Natural killer cell (primary cell): ENCODE data around the gene SOX6. TPM values are rescaled to one million over a fixed set of nuclear protein-coding genes. Genes with fewer than 3 reads are reported as not detected.

Source experiments
- ATAC-seq, 3 donors: fragments of 150-1000 bp in 2 of 3; fragments of 200-7000 bp in 1 of 3; cut with Tn5 transposase; 1 replicate in 1 of 3; 2 replicates in 2 of 3; pipeline ENCODE4 v1.10.0; 2021; ENCODE audit warnings: mild to moderate bottlenecking in 2 of 3, moderate library complexity in 2 of 3
- DNase-seq, 2 donors: peaks; one replicate each; pipeline versions ENCODE4 v3.0.0 to v3.0.0-alpha.2; 2013 to 2021; ENCODE audit warnings: mixed read lengths in 1 of 2
- H3K27ac ChIP-seq: one replicate; pipeline ENCODE4 v1.5.1; 2013; ENCODE audit warnings: mild to moderate bottlenecking, low read length
- H3K27me3 ChIP-seq: one replicate; pipeline ENCODE4 v1.6.1; 2013; ENCODE audit warnings: low read length; ENCODE audit not compliant: control insufficient read depth, insufficient read depth
- H3K36me3 ChIP-seq: one replicate; pipeline ENCODE4 v1.6.1; 2013; ENCODE audit warnings: low read length; ENCODE audit not compliant: control insufficient read depth, insufficient read depth
- H3K4me1 ChIP-seq: one replicate; pipeline ENCODE4 v1.6.1; 2013; ENCODE audit warnings: low read length; ENCODE audit not compliant: control insufficient read depth, insufficient read depth
- H3K4me3 ChIP-seq: one replicate; pipeline ENCODE4 v1.5.1; 2013; ENCODE audit warnings: low read length
- H3K9me3 ChIP-seq: one replicate; pipeline ENCODE4 v1.6.1; 2013; ENCODE audit warnings: low read length; ENCODE audit not compliant: control insufficient read depth, insufficient read depth
- H3K27ac Mint-ChIP-seq, 2 donors: one replicate each; pipeline ENCODE4 v1.8.0; 2022; ENCODE audit warnings: mild to moderate bottlenecking in 2 of 2, mixed read lengths in 2 of 2, moderate library complexity in 1 of 2
- H3K27me3 Mint-ChIP-seq, 2 donors: one replicate each; pipeline ENCODE4 v1.8.0; 2022; ENCODE audit warnings: low read depth in 2 of 2, mixed read lengths in 2 of 2
- H3K36me3 Mint-ChIP-seq: one replicate; pipeline ENCODE4 v1.8.0; 2022; ENCODE audit warnings: mixed read lengths
- H3K4me1 Mint-ChIP-seq, 2 donors: one replicate each; pipeline ENCODE4 v1.8.0; 2022; ENCODE audit warnings: mixed read lengths in 2 of 2
- H3K4me3 Mint-ChIP-seq: one replicate; pipeline ENCODE4 v1.8.0; 2022; ENCODE audit warnings: mild to moderate bottlenecking, moderate library complexity, mixed read lengths
- H3K9me3 Mint-ChIP-seq, 2 donors: one replicate each; pipeline ENCODE4 v1.8.0; 2022; ENCODE audit warnings: mixed read lengths in 2 of 2
- CTCF ChIP-seq: fragments of 200-600 bp; IDR thresholded peaks from one replicate; pipeline ENCODE4 v1.8.0; 2022; ENCODE audit warnings: antibody characterized with exemption
- WGBS: methylation state at CpG from one replicate; pipeline ENCODE4 v1.1.7; 2013; ENCODE audit warnings: missing lambda C conversion rate; ENCODE audit not compliant: insufficient coverage; 5-methylcytosine and 5-hydroxymethylcytosine counted together
- intact Hi-C: fragments of 100-400 bp; cut with micrococcal nuclease; formaldehyde crosslinking; loops from one replicate; pipeline ENCODE4 v1.14.2; 2022
- total RNA-seq, 4 donors: library from RNA; stranded (reverse); fragments of 120-200 nt in 1 of 4; gene quantifications; one replicate each; pipeline versions ENCODE4 v1.2.3 to v1.2.4, GENCODE V29; 2013 to 2022

Gene SOX6
- total RNA-seq, 3 donors from 2014 or later (not counting 1 experiment from before 2014, with no cell fraction given) = 0.27 TPM; not detected in 2

DNA sequence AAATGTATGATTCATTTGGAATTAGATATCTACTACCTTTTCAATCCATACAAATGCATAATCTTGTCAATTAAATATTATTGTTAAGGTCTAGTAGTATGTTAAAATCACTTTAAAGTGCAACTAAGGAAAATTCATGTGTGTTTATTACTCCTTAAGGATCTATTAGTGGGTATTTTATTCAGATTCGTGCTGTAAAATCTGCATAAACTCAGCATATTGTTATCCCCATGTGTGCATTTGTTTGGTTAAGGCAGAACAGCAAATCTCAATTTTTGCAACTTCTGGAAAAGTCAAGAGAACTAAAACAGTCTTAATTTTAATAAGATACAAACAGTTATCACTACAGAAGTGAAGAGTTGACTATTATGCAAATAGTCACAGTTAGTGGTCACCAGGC lies 234.5 kb downstream of the SOX6 start:
- Histone ChIP-seq H3K27me3 (no peaks in the 10 kb centered on the region), H3K27ac (no peak overlapping the region), H3K36me3 (no peaks in the 10 kb centered on the region), H3K4me3 (no peak overlapping the region), H3K9me3 (peaks cover under 1% of the 10 kb centered on the region), H3K4me1 (no peaks in the 10 kb centered on the region)
- Mint-ChIP-seq H3K27me3 (no peaks in the 10 kb centered on the region), H3K9me3 (peaks cover 6 to 14% of the 10 kb centered on the region in 2 donors), H3K4me3 (no peak overlapping the region), H3K27ac (no peak overlapping the region), H3K36me3 (no peaks in the 10 kb centered on the region), H3K4me1 (no peaks in the 10 kb centered on the region)
- DNase-seq (no peak), ATAC-seq (no peak)
- intact Hi-C loops = no loop called here
- WGBS = 80% methylated on average over 1 of the region's 1 CpG
- TF ChIP-seq CTCF = no peak

DNA sequence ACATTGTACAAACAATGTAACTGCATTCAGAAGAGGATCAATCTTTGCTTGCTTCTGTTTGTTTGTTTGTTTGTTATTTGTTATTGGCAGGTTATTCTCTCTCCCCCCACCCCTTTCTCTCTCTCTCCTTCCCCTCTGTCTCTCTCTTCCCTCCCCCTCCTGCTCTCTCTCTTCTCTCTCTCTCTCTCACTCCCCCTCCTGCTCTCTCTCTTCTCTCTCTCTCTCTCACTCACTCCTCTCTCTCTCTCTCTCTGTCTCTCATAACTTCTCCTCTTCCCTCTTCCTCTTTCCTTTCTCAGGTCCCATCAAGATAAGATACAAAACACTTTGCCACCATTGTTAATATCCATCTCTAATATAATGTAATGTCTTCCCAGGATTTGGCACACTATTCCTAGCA lies 236.3 kb downstream of the SOX6 start:
- Mint-ChIP-seq H3K27me3 (no peaks in the 10 kb centered on the region), H3K9me3 (peaks cover 3 to 12% of the 10 kb centered on the region in 2 donors), H3K4me3 (no peak overlapping the region), H3K36me3 (no peaks in the 10 kb centered on the region), H3K4me1 (no peaks in the 10 kb centered on the region), H3K27ac (no peak overlapping the region)
- ATAC-seq (no peak), DNase-seq (no peak)
- no peaks in the 10 kb centered on the region for H3K27me3 ChIP-seq
- intact Hi-C loops = no loop called here
- no peaks in the 10 kb centered on the region for H3K4me1 ChIP-seq
- no peak overlapping the region for H3K27ac ChIP-seq
- no peaks in the 10 kb centered on the region for H3K36me3 ChIP-seq
- H3K4me3 ChIP-seq = no peak overlapping the region
- no peak for TF ChIP-seq CTCF
- peaks cover 2% of the 10 kb centered on the region for H3K9me3 ChIP-seq

GRCh38 chr11:16117989-16118756 lies 238.2 kb downstream of the SOX6 start:
- no peak for DNase-seq
- H3K4me1 Mint-ChIP-seq = no peaks in the 10 kb centered on the region
- intact Hi-C loops = no loop called here
- no peak for ATAC-seq
- Histone ChIP-seq H3K9me3 (peaks cover 2% of the 10 kb centered on the region), H3K27ac (no peak overlapping the region), H3K27me3 (no peaks in the 10 kb centered on the region), H3K4me3 (no peak overlapping the region), H3K4me1 (no peaks in the 10 kb centered on the region), H3K36me3 (no peaks in the 10 kb centered on the region)
- no peak for TF ChIP-seq CTCF
- no peak overlapping the region for H3K4me3 Mint-ChIP-seq
- H3K27me3 Mint-ChIP-seq = no peaks in the 10 kb centered on the region
- no peaks in the 10 kb centered on the region for H3K36me3 Mint-ChIP-seq
- peaks cover 0 to 8% of the 10 kb centered on the region in 2 donors for H3K9me3 Mint-ChIP-seq
- WGBS = 82% methylated on average over 2 of the region's 4 CpGs
- no peak overlapping the region for H3K27ac Mint-ChIP-seq
